ENCODE results near the gene ERRFI1.

Gene ERRFI1

GRCh38 chr1:8018492-8019228 lies 7.4 kb downstream of the ERRFI1 start:
- DNase-seq, result no peak

GRCh38 chr1:8017495-8018197 lies 8.5 kb downstream of the ERRFI1 start:
- no peak for DNase-seq

- no peak for DNase-seq
These were observed 9.2 kb downstream of the ERRFI1 start for GRCh38 chr1:8016895-8017241.

GRCh38 chr1:8016210-8016894 lies 9.8 kb downstream of the ERRFI1 start:
- DNase-seq, result no peak

GRCh38 chr1:8015809-8016165 lies 10.3 kb downstream of the ERRFI1 start:
- DNase-seq, result no peak

GRCh38 chr1:8015036-8015808 lies 10.9 kb downstream of the ERRFI1 start:
- peak; percentile 53 for DNase-seq

GRCh38 chr1:8014381-8014988 lies 11.6 kb downstream of the ERRFI1 start:
- DNase-seq, result no peak

GRCh38 chr1:8013800-8014199 lies 12.3 kb downstream of the ERRFI1 start:
- no peak for DNase-seq

- DNase-seq, result no peak
These were observed 12.7 kb downstream of the ERRFI1 start for GRCh38 chr1:8013399-8013798.

- no peak for DNase-seq
These were observed 13.2 kb downstream of the ERRFI1 start for GRCh38 chr1:8012955-8013354.

- DNase-seq, result no peak
These were observed 13.9 kb downstream of the ERRFI1 start for GRCh38 chr1:8011923-8012858.

- peak; percentile 28 for DNase-seq
These were observed 15.1 kb downstream of the ERRFI1 start for GRCh38 chr1:8011016-8011415.

GRCh38 chr1:8010080-8010664 lies 15.9 kb downstream of the ERRFI1 start:
- no peak for DNase-seq

GRCh38 chr1:8009043-8010002 lies 16.8 kb downstream of the ERRFI1 start:
- no peak for DNase-seq

GRCh38 chr1:8006037-8006963 lies 19.8 kb downstream of the ERRFI1 start:
- no peak for DNase-seq

- DNase-seq, result peak; percentile 57
These were observed 21.1 kb downstream of the ERRFI1 start for GRCh38 chr1:8004803-8005573.

GRCh38 chr1:8004113-8004802 lies 21.9 kb downstream of the ERRFI1 start:
- no peak for DNase-seq

Data from femur (tissue), 1 donor.